ENCODE data around the gene PSTPIP2. TPM values are rescaled to one million over a fixed set of nuclear protein-coding genes. Genes with fewer than 3 reads are reported as not detected.

Gene PSTPIP2
- total RNA-seq, 2 donors from 2014 or later = 3.0 to 3.8 TPM

DNA sequence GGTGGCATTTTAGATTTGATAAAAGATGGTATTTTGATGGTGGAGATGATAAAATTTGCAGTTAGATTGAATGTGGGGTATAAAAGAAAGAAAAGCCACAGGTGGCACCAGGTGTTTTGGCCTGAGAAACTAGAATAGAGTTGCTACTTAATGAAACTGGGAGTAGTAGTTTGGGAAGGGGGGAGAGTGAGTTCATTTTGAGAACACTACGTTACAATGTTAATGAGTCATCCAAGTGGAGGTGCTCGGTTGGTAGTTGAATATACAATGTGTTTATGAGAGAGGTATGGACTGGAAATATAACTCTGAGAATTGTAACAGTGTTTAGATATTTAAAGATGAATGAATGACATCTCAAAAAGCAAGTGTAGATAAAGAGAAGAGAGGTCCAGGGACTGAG is 131.3 kb downstream of the PSTPIP2 start:
- Histone ChIP-seq H3K9ac (ENCODE audit: low read depth in 2 of 2, low read length in 2 of 2) (no peak overlapping the region), H3K4me3 (no peak overlapping the region), H3K27ac (no peak overlapping the region), H3K4me1 (no peaks in the 10 kb centered on the region), H3K27me3 (no peaks in the 10 kb centered on the region), H3K36me3 (peaks cover 21% of the 10 kb centered on the region), H3K9me3 (no peaks in the 10 kb centered on the region)
- intact Hi-C loops (cut with DNase I) = no loop called here
- TF ChIP-seq, protein P1, sequence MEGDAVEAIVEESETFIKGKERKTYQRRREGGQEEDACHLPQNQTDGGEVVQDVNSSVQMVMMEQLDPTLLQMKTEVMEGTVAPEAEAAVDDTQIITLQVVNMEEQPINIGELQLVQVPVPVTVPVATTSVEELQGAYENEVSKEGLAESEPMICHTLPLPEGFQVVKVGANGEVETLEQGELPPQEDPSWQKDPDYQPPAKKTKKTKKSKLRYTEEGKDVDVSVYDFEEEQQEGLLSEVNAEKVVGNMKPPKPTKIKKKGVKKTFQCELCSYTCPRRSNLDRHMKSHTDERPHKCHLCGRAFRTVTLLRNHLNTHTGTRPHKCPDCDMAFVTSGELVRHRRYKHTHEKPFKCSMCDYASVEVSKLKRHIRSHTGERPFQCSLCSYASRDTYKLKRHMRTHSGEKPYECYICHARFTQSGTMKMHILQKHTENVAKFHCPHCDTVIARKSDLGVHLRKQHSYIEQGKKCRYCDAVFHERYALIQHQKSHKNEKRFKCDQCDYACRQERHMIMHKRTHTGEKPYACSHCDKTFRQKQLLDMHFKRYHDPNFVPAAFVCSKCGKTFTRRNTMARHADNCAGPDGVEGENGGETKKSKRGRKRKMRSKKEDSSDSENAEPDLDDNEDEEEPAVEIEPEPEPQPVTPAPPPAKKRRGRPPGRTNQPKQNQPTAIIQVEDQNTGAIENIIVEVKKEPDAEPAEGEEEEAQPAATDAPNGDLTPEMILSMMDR (IDR thresholded peaks at IDR 0.05) = no peak
- no peak for DNase-seq

DNA sequence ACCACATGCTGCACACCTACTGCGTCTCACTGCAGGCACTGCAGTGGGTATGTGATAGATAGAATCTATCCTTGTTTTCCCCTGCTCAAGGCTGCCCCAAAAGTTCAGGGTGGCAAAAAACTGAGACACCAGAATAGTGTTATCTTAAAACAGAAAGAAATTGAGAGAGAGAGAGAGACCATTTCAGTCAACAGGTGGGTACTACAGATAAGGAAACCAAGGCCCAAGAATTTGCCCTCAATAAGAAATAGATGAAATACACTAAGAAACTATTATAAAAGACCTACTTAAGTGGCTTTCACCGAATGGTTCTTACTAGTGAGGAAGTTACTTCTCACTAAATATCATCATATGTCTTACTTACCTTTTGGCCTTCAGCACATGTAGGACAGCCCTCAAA is 132.8 kb downstream of the PSTPIP2 start:
- Histone ChIP-seq H3K9me3 (no peaks in the 10 kb centered on the region), H3K27me3 (no peaks in the 10 kb centered on the region), H3K4me1 (no peaks in the 10 kb centered on the region), H3K27ac (no peak overlapping the region), H3K36me3 (peaks cover 21% of the 10 kb centered on the region), H3K9ac (ENCODE audit: low read depth in 2 of 2, low read length in 2 of 2) (no peak overlapping the region), H3K4me3 (no peak overlapping the region)
- DNase-seq = no peak
- TF ChIP-seq, protein P1 (IDR thresholded peaks at IDR 0.05) = no peak
- intact Hi-C loops (cut with DNase I) = no loop called here

DNA sequence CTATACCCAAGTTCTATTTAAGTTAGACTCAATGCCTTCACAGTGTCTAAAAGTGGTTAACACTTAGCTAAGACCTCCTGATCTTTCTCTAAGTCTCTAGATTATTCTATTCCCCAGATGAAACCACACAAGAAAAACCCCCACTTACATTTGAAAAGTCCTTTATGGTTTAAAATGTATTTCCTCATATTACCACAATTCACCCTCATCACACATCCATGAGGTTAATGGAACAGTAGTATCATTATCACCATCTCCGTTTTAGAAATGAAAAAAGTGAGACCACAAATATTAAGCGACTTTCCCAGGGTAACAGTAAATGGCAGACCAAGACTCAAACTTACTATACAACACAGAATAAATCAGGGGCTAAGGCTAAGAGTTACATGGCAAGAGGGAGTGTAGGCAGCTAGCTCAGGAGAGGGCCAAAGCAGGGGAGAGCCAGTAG is 133.5 kb downstream of the PSTPIP2 start:
- intact Hi-C loops (cut with DNase I) = no loop called here
- Histone ChIP-seq H3K27me3 (no peaks in the 10 kb centered on the region), H3K4me3 (no peak overlapping the region), H3K9me3 (no peaks in the 10 kb centered on the region), H3K4me1 (no peaks in the 10 kb centered on the region), H3K9ac (ENCODE audit: low read depth in 2 of 2, low read length in 2 of 2) (no peak overlapping the region), H3K36me3 (peaks cover 21% of the 10 kb centered on the region), H3K27ac (no peak overlapping the region)
- DNase-seq = no peak
- TF ChIP-seq, protein P1 (IDR thresholded peaks at IDR 0.05) = no peak

DNA sequence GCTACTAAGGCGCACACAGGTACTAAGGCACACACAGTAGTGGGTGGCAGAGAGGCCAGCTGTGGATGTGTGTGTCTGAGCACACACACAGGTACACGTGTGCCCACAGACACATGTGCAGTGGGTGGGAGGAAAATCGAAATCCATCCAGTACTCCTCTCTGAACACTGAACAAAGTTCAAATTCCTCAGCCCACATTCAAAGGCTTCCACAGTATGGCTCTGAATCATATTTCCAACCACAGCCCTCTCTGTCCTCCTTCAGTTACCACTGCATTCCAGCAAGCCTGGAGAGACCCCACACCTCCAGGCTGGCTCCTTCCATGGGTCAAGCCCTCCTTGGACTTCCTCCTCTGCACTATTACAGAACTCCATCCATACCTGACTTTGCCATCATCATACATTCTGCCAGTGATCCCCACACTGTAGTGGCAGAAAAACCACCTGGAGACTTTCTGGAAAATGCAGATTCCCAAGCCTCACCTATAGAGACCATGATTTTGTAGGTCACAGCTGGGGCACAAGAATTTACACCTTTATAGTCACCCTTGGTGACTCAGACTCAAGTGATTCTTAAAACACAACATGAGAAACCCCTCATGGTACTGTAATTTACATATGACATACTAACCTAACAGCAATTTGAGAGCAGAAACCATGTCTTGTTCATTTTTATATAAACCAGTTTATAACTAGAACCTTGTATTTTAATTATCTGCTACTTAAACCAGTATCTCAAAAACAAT is 136.3 kb downstream of the PSTPIP2 start:
- intact Hi-C loops (cut with DNase I) = no loop called here
- Histone ChIP-seq H3K9me3 (no peaks in the 10 kb centered on the region), H3K9ac (ENCODE audit: low read depth in 2 of 2, low read length in 2 of 2) (no peak overlapping the region), H3K27me3 (no peaks in the 10 kb centered on the region), H3K36me3 (peaks cover 10% of the 10 kb centered on the region), H3K4me1 (no peaks in the 10 kb centered on the region), H3K4me3 (no peak overlapping the region), H3K27ac (no peak overlapping the region)
- TF ChIP-seq, protein P1 (IDR thresholded peaks at IDR 0.05) = no peak
- no peak for DNase-seq

Other genes starting within 250 kb of the PSTPIP2 start
- gene SIGLEC15, start 246.6 kb downstream of the PSTPIP2 start, total RNA-seq = not detected
- gene EPG5, start 104.9 kb downstream of the PSTPIP2 start, total RNA-seq = 10 to 100 TPM; 16.0 to 17.3 TPM
- gene ATP5F1A, start 26.0 kb upstream of the PSTPIP2 start, total RNA-seq = 100 to 1,000 TPM; 792 to 799 TPM
- gene HAUS1, start 32.1 kb upstream of the PSTPIP2 start, total RNA-seq = 10 to 100 TPM; 17.1 to 24.6 TPM